WTC11 (cell line): ENCODE results near the gene NXPH3. TPM values are rescaled to one million over a fixed set of nuclear protein-coding genes. Genes with fewer than 3 reads are reported as not detected.

ENCODE experiments used
- ATAC-seq: fragments of 200-7000 bp; cut with Tn5 transposase; 2 replicates; pipeline ENCODE4 v1.10.0; 2021; ENCODE audit warnings: mild to moderate bottlenecking, moderate library complexity
- CTCF ChIA-PET: fragments of 300-600 bp; sonication (Branson Sonifier 250); formaldehyde crosslinking; loops from one replicate; lab custom pipeline; 2021; ENCODE audit warnings: antibody characterized with exemption; lab: Charles Lee
- POLR2A ChIA-PET: fragments of 350-600 bp; sonication (Branson Sonifier 250); formaldehyde crosslinking; loops from one replicate; lab custom pipeline; 2021; ENCODE audit warnings: antibody characterized with exemption; lab: Charles Lee
- DNase-seq: peaks from one replicate; pipeline ENCODE4 v3.0.0; 2021; ENCODE audit warnings: low spot score
- H3K27ac Mint-ChIP-seq: 2 replicates; pipeline ENCODE4 v1.8.0; 2021; ENCODE audit warnings: mixed read lengths
- H3K27me3 Mint-ChIP-seq: 2 replicates; pipeline ENCODE4 v1.8.0; 2021; ENCODE audit warnings: low read depth, mild to moderate bottlenecking, moderate library complexity, mixed read lengths
- H3K36me3 Mint-ChIP-seq: 2 replicates; pipeline ENCODE4 v1.8.0; 2021; ENCODE audit warnings: mixed read lengths
- H3K4me1 Mint-ChIP-seq: 2 replicates; pipeline ENCODE4 v1.8.0; 2022; ENCODE audit warnings: mixed read lengths
- H3K4me3 Mint-ChIP-seq: 2 replicates; pipeline ENCODE4 v1.8.0; 2021; ENCODE audit warnings: mild to moderate bottlenecking, moderate library complexity, mixed read lengths
- H3K9me3 Mint-ChIP-seq: 2 replicates; pipeline ENCODE4 v1.8.0; 2021; ENCODE audit warnings: mixed read lengths
- AFF4 ChIP-seq: sonication (generic); formaldehyde crosslinking; IDR thresholded peaks from 2 replicates; pipeline ENCODE4 v1.8.1; 2023; ENCODE audit warnings: mild to moderate bottlenecking, missing genetic modification reagents, borderline replicate concordance
- AR ChIP-seq: fragments of 250-450 bp; sonication (Bioruptor Pico); IDR thresholded peaks from 2 replicates; pipeline ENCODE4 v1.9.0; 2021; ENCODE audit warnings: mild to moderate bottlenecking
- CREM ChIP-seq: sonication (generic); formaldehyde crosslinking; IDR thresholded peaks from 2 replicates; pipeline ENCODE4 v1.8.1; 2022; ENCODE audit warnings: mild to moderate bottlenecking, missing genetic modification reagents, moderate library complexity
- KAT7 ChIP-seq: sonication (generic); formaldehyde crosslinking; IDR thresholded peaks from 2 replicates; pipeline ENCODE4 v1.8.1; 2023; ENCODE audit warnings: missing genetic modification reagents, mild to moderate bottlenecking, borderline replicate concordance
- MYBL2 ChIP-seq: sonication (generic); formaldehyde crosslinking; IDR thresholded peaks from 2 replicates; pipeline ENCODE4 v1.8.1; 2023; ENCODE audit warnings: mild to moderate bottlenecking, moderate library complexity, missing genetic modification reagents
- NR3C1 ChIP-seq: sonication (generic); formaldehyde crosslinking; conservative IDR thresholded peaks from 2 replicates; pipeline ENCODE4 v1.8.1; 2023; ENCODE audit warnings: low read depth, mild to moderate bottlenecking, missing genetic modification reagents
- PRDM15 ChIP-seq: sonication (generic); formaldehyde crosslinking; IDR thresholded peaks from 2 replicates; pipeline ENCODE4 v1.8.0; 2022; ENCODE audit warnings: missing genetic modification reagents
- PREB ChIP-seq: sonication (generic); formaldehyde crosslinking; IDR thresholded peaks from 2 replicates; pipeline ENCODE4 v1.8.1; 2022; ENCODE audit warnings: mild to moderate bottlenecking, missing genetic modification reagents, moderate library complexity, borderline replicate concordance
- RORB ChIP-seq: fragments of 250-450 bp; sonication (Bioruptor Pico); IDR thresholded peaks from 2 replicates; pipeline ENCODE4 v1.9.0; 2021; ENCODE audit warnings: mild to moderate bottlenecking
- SMAD3 ChIP-seq: sonication (generic); formaldehyde crosslinking; IDR thresholded peaks from 2 replicates; pipeline ENCODE4 v1.8.0; 2022; ENCODE audit warnings: missing genetic modification reagents, mild to moderate bottlenecking, borderline replicate concordance
- SMAD4 ChIP-seq: sonication (generic); formaldehyde crosslinking; IDR thresholded peaks from 2 replicates; pipeline ENCODE4 v1.8.0; 2022; ENCODE audit warnings: mild to moderate bottlenecking, missing genetic modification reagents
- STAT6 ChIP-seq: sonication (generic); formaldehyde crosslinking; conservative IDR thresholded peaks from 2 replicates; pipeline ENCODE4 v1.8.1; 2023; ENCODE audit warnings: mild to moderate bottlenecking, low read depth, missing genetic modification reagents, moderate library complexity
- TEAD1 ChIP-seq: sonication (generic); formaldehyde crosslinking; IDR thresholded peaks from 2 replicates; pipeline ENCODE4 v1.8.0; 2022; ENCODE audit warnings: mild to moderate bottlenecking, missing genetic modification reagents
- ZNF121 ChIP-seq: sonication (generic); formaldehyde crosslinking; IDR thresholded peaks from 2 replicates; pipeline ENCODE4 v1.8.0; 2023; ENCODE audit warnings: missing genetic modification reagents
- ZNF281 ChIP-seq: sonication (generic); formaldehyde crosslinking; IDR thresholded peaks from 2 replicates; pipeline ENCODE4 v1.8.0; 2023; ENCODE audit warnings: mild to moderate bottlenecking, missing genetic modification reagents
- ZNF416 ChIP-seq: fragments of 250-450 bp; sonication (Bioruptor Pico); IDR thresholded peaks from 2 replicates; pipeline ENCODE4 v1.9.0; 2021; ENCODE audit warnings: mild to moderate bottlenecking, inconsistent platforms
- total RNA-seq: library from RNA; stranded (reverse); gene quantifications from 3 replicates; pipeline ENCODE4 v1.2.3, GENCODE V29; 2021
- TF ChIP-seq, protein P1 (sequence below): sonication (generic); formaldehyde crosslinking; IDR thresholded peaks from 2 replicates; pipeline ENCODE4 v1.8.0; 2022; ENCODE audit warnings: mild to moderate bottlenecking, missing genetic modification reagents

The NXPH3 gene
- total RNA-seq, 1 experiment from 2014 or later: 3.4 TPM

DNA sequence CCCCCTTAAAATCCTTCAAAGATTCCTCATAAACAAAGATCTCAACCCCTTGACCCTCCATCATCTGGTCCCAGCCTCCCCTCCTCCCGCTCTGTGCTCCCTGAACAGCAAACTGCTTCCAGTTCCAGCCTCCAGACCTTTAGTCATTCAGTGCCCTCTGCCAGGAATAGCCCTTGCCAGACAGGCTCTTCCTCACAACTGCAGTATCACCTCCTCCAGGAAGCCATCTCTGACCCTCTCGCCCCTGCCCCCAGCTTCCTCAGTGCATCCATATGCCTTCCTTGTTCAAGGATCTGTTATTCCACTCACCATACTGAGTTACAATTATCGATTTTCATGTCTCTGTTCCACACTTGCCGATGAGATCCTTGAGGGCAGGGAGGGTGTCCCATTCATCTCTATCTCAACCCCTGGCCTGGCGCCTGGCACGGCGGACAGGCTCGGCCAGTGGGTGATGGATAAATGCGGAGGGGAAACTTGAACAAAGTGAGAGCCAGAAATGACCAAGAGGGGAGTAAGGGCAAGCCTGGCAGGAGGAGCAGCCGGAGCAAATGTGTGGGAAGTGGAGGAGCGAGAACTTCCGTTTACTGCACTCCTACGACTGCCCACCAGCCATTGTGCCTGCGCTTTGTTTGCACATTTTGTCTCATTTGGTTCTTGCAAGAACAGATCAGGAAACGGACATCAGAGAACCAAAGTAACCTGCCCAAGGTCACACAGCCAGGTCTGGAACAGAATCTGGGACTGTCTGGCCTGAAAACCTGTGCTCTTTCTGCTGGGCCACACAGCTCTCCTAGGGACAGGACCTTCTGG, 2.0 kb upstream of the NXPH3 start:
- H3K4me3 Mint-ChIP-seq: 0 out of 2 replicates have a peak overlapping the region, but pooled peaks have one; percentile 10
- no peak for TF ChIP-seq CREM (CRISPR knock-in tag)
- TF ChIP-seq PREB: no peak
- no peak for TF ChIP-seq TEAD1
- no peak for TF ChIP-seq ZNF416 (CRISPR knock-in tag)
- TF ChIP-seq SMAD3 (CRISPR knock-in tag): no peak
- no peak for TF ChIP-seq AR
- TF ChIP-seq NR3C1 (CRISPR knock-in tag): no peak
- TF ChIP-seq PRDM15 (CRISPR knock-in tag): no peak
- no peak for TF ChIP-seq MYBL2 (CRISPR knock-in tag)
- TF ChIP-seq, protein P1, sequence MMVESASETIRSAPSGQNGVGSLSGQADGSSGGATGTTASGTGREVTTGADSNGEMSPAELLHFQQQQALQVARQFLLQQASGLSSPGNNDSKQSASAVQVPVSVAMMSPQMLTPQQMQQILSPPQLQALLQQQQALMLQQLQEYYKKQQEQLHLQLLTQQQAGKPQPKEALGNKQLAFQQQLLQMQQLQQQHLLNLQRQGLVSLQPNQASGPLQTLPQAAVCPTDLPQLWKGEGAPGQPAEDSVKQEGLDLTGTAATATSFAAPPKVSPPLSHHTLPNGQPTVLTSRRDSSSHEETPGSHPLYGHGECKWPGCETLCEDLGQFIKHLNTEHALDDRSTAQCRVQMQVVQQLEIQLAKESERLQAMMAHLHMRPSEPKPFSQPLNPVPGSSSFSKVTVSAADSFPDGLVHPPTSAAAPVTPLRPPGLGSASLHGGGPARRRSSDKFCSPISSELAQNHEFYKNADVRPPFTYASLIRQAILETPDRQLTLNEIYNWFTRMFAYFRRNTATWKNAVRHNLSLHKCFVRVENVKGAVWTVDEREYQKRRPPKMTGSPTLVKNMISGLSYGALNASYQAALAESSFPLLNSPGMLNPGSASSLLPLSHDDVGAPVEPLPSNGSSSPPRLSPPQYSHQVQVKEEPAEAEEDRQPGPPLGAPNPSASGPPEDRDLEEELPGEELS (CRISPR knock-in tag): no peak
- TF ChIP-seq RORB (CRISPR knock-in tag): no peak
- TF ChIP-seq KAT7: no peak
- TF ChIP-seq AFF4: no peak
- TF ChIP-seq SMAD4 (CRISPR knock-in tag): no peak
- no peak for TF ChIP-seq ZNF281 (CRISPR knock-in tag)
- TF ChIP-seq ZNF121: no peak
- no peak for TF ChIP-seq STAT6
- ATAC-seq (no peak), DNase-seq (no peak)
- no peak overlapping the region for H3K27ac Mint-ChIP-seq
- ChIA-PET POLR2A (no interaction called here), CTCF (interaction anchor here (0.6 to 6.3 kb wide), 6 partner anchors 9 to 300 kb away, joined by 3 to 99 read pairs (median 8); partner anchors contain the start of gene SLC35B1)
- H3K27me3 Mint-ChIP-seq: peaks cover 39% of the 10 kb centered on the region
- peaks cover 37% of the 10 kb centered on the region for H3K4me1 Mint-ChIP-seq
- no peaks in the 10 kb centered on the region for H3K36me3 Mint-ChIP-seq
- H3K9me3 Mint-ChIP-seq: no peaks in the 10 kb centered on the region
